Right lobe of liver (tissue), 6 donors: ENCODE measurements around the gene SLC31A2. TPM values are rescaled to one million over a fixed set of nuclear protein-coding genes. Genes with fewer than 3 reads are reported as not detected.
"Not testable (repeated sequence)": the region's sequence is repeated elsewhere in the genome, so short reads cannot be mapped to it uniquely, and the experiment has no call there.

Experiments used
- ATAC-seq, 4 donors: fragments of 200-7000 bp; cut with Tn5 transposase; one replicate each; pipeline ENCODE4 v1.9.1; 2020; ENCODE audit warnings: mild to moderate bottlenecking in 4 of 4, moderate library complexity in 4 of 4
- DNase-seq, 3 donors: peaks; one replicate each; pipeline ENCODE4 v3.0.0-alpha.2; 2020
- H3K27ac ChIP-seq, 3 donors: fragments of 200-600 bp; one replicate each; pipeline ENCODE4 v1.8.0; 2022
- H3K27me3 ChIP-seq, 2 donors: fragments of 200-600 bp; one replicate each; pipeline ENCODE4 v1.8.0; 2022
- H3K36me3 ChIP-seq, 4 donors: fragments of 200-600 bp; sonication (generic) in 1 of 4; one replicate each; pipeline versions ENCODE4 v1.5.1 to v1.8.0; 2017 to 2022; ENCODE audit warnings: control low read depth in 1 of 4
- H3K4me1 ChIP-seq, 4 donors: fragments of 200-600 bp; sonication (generic) in 1 of 4; one replicate each; pipeline versions ENCODE4 v1.5.1 to v1.8.0; 2017 to 2022; ENCODE audit warnings: control low read depth in 1 of 4
- H3K4me3 ChIP-seq, 3 donors: fragments of 200-600 bp; one replicate each; pipeline ENCODE4 v1.8.0; 2022
- H3K9me3 ChIP-seq, 4 donors: fragments of 200-600 bp; sonication (generic) in 1 of 4; one replicate each; pipeline versions ENCODE4 v1.5.1 to v1.8.0; 2017 to 2022; ENCODE audit warnings: control low read depth in 1 of 4
- POLR2A ChIP-seq: fragments of 450-650 bp; IDR thresholded peaks from one replicate; pipeline ENCODE4 v1.6.1; 2017; ENCODE audit warnings: antibody characterized with exemption, mild to moderate bottlenecking
- WGBS: methylation state at CpG from one replicate; pipeline ENCODE4 v1.1.6; 2018; ENCODE audit warnings: low coverage, low lambda C conversion rate; ENCODE audit not compliant: insufficient coverage; ENCODE audit errors: missing lambda C conversion rate; 5-methylcytosine and 5-hydroxymethylcytosine counted together
- intact Hi-C, 2 donors: fragments of 100-400 bp; cut with DNase I; formaldehyde crosslinking; loops; one replicate each; pipeline versions ENCODE4 v1.11.2 to v1.14.1; 2022
- long read RNA-seq: library from polyadenylated mRNA; unstranded; transcript quantifications from one replicate; pipeline ENCODE4 v2.0.0, GENCODE V29; 2019
- total RNA-seq, 6 experiments: library from RNA; depleted of rRNA in 2 of 6; stranded (reverse); fragments of >200 nt in 2 of 6; fragmentation: NEBNext Ultra II Directional in 3 of 6; extraction: Animal tissue kit (Norgen Biotek cat#: 25700) in 3 of 6; gene quantifications; one replicate each; pipeline versions ENCODE4 v1.1.0 to v1.2.4, GENCODE V29; 2016 to 2023
- TF ChIP-seq, protein P1 (sequence below), 4 donors: fragments of 200-600 bp in 3 of 4; fragments of 450-650 bp in 1 of 4; IDR thresholded peaks; one replicate each; pipeline versions ENCODE4 v1.5.1 to v1.8.0; 2016 to 2022; ENCODE audit warnings: antibody characterized with exemption in 4 of 4, mild to moderate bottlenecking in 2 of 4
- donor health status: DM: no; HTN: yes; CAD: no.
- donor health status: DM: no; HTN: no; CAD: no.
- donor health status: DM: no; HTN: no; CAD: no.
- donor health status: DM: no; HTN: yes; CAD: no.
- donor health status: DM: no; HTN: yes; CAD: no.

Gene SLC31A2, protein sequence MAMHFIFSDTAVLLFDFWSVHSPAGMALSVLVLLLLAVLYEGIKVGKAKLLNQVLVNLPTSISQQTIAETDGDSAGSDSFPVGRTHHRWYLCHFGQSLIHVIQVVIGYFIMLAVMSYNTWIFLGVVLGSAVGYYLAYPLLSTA
- total RNA-seq = 10 to 100 TPM; 11.5 to 43.4 (median 25.0) TPM
- long read RNA-seq, transcript SLC31A2-201 (4 exons, 1,785 nt) = major isoform, 8 of 12 reads
- long read RNA-seq, partial matches to known transcripts = 3 of 12 reads
- long read RNA-seq, other reads (novel, unspliced or antisense) = 1 of 12 reads

DNA sequence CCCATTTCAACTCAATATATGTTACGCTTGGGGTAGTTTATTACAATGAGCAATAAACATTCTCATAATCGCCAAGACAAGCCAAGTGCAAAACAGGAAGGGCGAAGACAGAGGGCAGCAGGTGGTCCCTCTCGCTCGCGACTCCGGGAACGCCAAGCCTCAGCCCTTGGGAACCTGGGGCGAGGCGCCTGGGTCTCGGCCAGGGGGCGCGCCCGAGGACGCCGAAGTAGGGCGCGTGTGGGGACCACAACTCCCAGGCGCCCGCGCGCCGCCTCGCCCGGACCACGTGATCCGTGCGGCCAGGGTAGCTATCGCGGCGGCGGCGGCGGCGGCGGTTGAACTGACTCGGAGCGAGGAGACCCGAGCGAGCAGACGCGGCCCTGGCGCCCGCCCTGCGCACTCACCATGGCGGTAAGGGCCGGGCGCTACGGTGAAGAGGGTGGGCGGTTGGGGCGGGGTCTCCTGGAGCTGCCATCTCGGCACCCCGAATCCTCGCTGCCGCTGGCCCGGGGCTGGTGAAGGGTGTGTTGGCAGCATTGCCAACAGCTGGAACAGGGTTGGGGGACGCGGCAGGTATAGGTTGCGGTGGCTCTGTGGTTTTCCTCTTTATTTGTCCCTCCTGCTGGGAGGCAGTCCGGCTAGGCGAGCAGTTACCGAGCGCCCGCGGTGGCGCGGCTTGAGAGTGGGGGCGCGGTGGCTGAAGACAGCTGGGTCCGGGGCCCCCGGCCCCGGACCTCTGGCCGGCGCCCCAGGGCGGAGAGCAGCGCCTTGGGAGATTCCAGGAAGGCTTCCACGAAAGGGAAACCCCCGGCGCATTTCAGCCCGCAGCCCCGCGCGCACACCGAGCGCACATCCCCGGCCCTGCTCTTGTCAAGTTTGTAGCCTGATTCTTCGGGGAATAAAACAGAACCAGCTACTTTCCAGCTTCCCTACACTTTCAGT lies at the start of gene SLC31A2:
Gene SLC31A2 (plus strand): TSS at position 338 of the 942 bp plus-strand sequence. CDS start 68 bp downstream, at position 406.
- peaks cover 0 to 38% (median 9%) of the 10 kb centered on the region in 4 donors for H3K4me1 ChIP-seq
- peak within 1 kb of the TSS; percentile 80 to 99 (median 98) for H3K4me3 ChIP-seq
- peak; percentile 90 for TF ChIP-seq POLR2A
- TF ChIP-seq, protein P1, sequence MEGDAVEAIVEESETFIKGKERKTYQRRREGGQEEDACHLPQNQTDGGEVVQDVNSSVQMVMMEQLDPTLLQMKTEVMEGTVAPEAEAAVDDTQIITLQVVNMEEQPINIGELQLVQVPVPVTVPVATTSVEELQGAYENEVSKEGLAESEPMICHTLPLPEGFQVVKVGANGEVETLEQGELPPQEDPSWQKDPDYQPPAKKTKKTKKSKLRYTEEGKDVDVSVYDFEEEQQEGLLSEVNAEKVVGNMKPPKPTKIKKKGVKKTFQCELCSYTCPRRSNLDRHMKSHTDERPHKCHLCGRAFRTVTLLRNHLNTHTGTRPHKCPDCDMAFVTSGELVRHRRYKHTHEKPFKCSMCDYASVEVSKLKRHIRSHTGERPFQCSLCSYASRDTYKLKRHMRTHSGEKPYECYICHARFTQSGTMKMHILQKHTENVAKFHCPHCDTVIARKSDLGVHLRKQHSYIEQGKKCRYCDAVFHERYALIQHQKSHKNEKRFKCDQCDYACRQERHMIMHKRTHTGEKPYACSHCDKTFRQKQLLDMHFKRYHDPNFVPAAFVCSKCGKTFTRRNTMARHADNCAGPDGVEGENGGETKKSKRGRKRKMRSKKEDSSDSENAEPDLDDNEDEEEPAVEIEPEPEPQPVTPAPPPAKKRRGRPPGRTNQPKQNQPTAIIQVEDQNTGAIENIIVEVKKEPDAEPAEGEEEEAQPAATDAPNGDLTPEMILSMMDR (IDR thresholded peaks at IDR 0.05) = peak; percentile 31 to 42 (median 34)
- peak within 1 kb of the TSS; percentile 77 to 85 (median 81) for H3K27ac ChIP-seq
- intact Hi-C loops = no loop called here
- no peaks in the 10 kb centered on the region for H3K9me3 ChIP-seq
- no peaks in the 10 kb centered on the region for H3K27me3 ChIP-seq
- DNase-seq = peak; percentile 91 to 94 (median 93)
- ATAC-seq = peak; percentile 91 to 93 (median 92)
- WGBS = 5% methylated on average over 8 of the region's 87 CpGs
- no peaks in the 10 kb centered on the region for H3K36me3 ChIP-seq

DNA sequence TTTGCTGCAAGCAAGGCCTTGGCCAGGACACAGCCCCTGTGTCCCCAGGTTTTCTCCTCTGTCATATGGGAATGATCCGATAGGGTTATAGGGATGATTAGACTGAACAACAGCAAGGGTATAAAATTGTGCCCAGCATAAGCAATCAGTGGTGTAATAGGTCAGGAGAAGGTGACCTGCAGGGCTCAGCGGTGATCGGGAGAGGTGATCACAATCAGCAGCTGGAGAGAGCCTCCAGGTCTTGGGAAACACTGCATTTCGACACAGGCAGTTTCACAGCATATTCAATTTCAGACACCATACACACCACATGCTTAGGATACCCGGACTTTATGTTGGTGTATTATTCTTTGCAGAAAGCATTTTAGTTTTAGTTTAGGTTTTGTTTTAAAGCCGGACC lies 45.5 kb upstream of the SLC31A2 start:
- not testable (repeated sequence) for DNase-seq, H3K4me1 ChIP-seq, H3K4me3 ChIP-seq, H3K9me3 ChIP-seq, H3K36me3 ChIP-seq, H3K27ac ChIP-seq, H3K27me3 ChIP-seq
- ATAC-seq = peak; percentile 86 to 97 (median 94)
- intact Hi-C loops = loop anchor here in 1 of 2 donors (10.0 kb wide), 1 partner anchor 171 kb away; no protein-coding TSS in a partner anchor
- WGBS = no CpG with 5 or more reads among the region's 6 CpGs

DNA sequence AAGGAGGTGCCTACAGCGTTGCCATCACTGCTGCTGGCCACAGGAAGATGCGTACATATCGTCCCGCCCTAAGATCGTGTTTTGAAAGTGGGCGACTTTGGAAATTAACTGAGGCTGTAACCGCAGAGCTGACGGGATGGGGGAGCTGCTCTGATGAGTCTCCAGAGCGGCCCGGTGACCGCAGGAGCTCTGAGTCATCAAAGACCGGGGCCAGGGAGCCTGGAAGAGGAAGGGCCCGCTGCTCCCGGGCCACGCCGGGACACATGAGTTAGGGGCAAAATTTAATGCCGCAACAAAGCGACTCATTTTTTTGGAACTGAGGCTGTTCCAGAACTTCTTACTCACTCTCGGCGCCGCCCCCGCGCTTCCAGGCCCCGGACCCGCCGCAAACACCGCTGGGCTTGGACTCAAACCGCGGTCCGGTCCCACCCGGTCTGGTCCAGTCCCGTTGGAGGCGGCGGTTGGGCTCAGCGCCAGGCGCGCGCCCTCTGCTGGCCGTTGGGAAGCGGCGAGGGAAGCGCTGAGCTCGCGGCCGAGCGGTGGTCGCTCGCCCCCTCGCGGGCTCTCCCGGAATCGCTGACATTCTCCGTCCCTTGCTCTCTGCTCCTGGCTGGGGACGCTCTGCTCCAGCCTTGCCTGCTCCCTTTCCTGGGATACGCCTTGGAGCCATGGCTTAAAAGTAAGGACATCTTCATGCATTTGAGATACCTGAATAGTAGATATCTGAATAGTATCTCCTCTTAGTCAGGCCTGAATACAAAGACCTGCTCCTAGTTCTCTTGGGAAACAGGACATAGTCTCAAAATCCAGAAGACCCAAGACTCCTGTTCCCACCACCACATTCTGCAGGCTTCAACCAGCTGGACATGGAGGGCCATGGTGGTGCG lies 39.5 kb upstream of the SLC31A2 start:
- H3K36me3 ChIP-seq, intact Hi-C loops: not testable (repeated sequence)

DNA sequence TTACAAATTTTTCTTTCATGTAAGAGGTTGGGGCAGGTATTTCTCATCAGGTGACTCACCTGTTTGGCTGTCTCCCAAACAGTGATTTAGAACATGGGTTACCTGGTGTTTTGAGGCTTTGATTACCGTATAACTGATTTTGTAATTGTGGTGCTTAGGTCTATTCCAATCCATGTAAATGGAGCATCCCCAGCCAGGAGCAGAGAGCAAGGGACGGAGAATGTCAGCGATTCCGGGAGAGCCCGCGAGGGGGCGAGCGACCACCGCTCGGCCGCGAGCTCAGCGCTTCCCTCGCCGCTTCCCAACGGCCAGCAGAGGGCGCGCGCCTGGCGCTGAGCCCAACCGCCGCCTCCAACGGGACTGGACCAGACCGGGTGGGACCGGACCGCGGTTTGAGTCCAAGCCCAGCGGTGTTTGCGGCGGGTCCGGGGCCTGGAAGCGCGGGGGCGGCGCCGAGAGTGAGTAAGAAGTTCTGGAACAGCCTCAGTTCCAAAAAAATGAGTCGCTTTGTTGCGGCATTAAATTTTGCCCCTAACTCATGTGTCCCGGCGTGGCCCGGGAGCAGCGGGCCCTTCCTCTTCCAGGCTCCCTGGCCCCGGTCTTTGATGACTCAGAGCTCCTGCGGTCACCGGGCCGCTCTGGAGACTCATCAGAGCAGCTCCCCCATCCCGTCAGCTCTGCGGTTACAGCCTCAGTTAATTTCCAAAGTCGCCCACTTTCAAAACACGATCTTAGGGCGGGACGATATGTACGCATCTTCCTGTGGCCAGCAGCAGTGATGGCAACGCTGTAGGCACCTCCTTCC lies 37.9 kb upstream of the SLC31A2 start:
- 0% methylated on average over 1 of the region's 54 CpGs for WGBS
- H3K27me3 ChIP-seq, H3K36me3 ChIP-seq, H3K27ac ChIP-seq, intact Hi-C loops, H3K4me1 ChIP-seq, H3K4me3 ChIP-seq, DNase-seq, H3K9me3 ChIP-seq: not testable (repeated sequence)
- peak; percentile 83 to 90 (median 85) for ATAC-seq
- TF ChIP-seq, protein P1 (IDR thresholded peaks at IDR 0.05) = peak in 3 of 4 donors; percentile 29 to 87 (median 34)

More for the DNA sequence above, 39.5 kb upstream of the SLC31A2 start:
- not testable (repeated sequence) for H3K9me3 ChIP-seq, DNase-seq, H3K27me3 ChIP-seq, H3K4me3 ChIP-seq, H3K27ac ChIP-seq, H3K4me1 ChIP-seq
- WGBS = 0% methylated on average over 1 of the region's 56 CpGs
- peak; percentile 87 to 93 (median 87) for ATAC-seq
- TF ChIP-seq, protein P1 (IDR thresholded peaks at IDR 0.05) = peak; percentile 40 to 83 (median 41)

DNA sequence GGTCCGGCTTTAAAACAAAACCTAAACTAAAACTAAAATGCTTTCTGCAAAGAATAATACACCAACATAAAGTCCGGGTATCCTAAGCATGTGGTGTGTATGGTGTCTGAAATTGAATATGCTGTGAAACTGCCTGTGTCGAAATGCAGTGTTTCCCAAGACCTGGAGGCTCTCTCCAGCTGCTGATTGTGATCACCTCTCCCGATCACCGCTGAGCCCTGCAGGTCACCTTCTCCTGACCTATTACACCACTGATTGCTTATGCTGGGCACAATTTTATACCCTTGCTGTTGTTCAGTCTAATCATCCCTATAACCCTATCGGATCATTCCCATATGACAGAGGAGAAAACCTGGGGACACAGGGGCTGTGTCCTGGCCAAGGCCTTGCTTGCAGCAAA lies 32.0 kb upstream of the SLC31A2 start:
- no CpG with 5 or more reads among the region's 6 CpGs for WGBS
- DNase-seq, H3K27me3 ChIP-seq, H3K4me1 ChIP-seq, H3K9me3 ChIP-seq, intact Hi-C loops, H3K27ac ChIP-seq, H3K4me3 ChIP-seq, H3K36me3 ChIP-seq: not testable (repeated sequence)
- peak; percentile 87 to 97 (median 94) for ATAC-seq
